Tibial artery (tissue), 4 donors: ENCODE data around the gene IL23R.

Experiments
- DNase-seq, 2 donors: peaks; one replicate each; pipeline ENCODE4 v3.0.0-alpha.2; 2019
- H3K27ac ChIP-seq, 2 donors: fragments of 200-600 bp; sonication (generic) in 1 of 2; 1 replicate in 1 of 2; 2 replicates in 1 of 2; pipeline ENCODE4 v1.5.1; 2018 to 2019; ENCODE audit warnings: mild to moderate bottlenecking in 1 of 2
- H3K27me3 ChIP-seq, 2 donors: fragments of 200-600 bp; sonication (generic) in 1 of 2; one replicate each; pipeline versions ENCODE4 v1.5.1 to v1.6.0; 2016 to 2019
- H3K36me3 ChIP-seq, 3 donors: fragments of 200-600 bp; sonication (generic) in 2 of 3; one replicate each; pipeline ENCODE4 v1.5.1; 2016 to 2019; ENCODE audit warnings: mild to moderate bottlenecking in 2 of 3
- H3K4me1 ChIP-seq, 4 donors: fragments of 200-600 bp; sonication (generic) in 2 of 4; 1 replicate in 3 of 4; 2 replicates in 1 of 4; pipeline ENCODE4 v1.5.1; 2016 to 2019
- H3K4me3 ChIP-seq, 2 donors: fragments of 200-600 bp; sonication (generic) in 1 of 2; 1 replicate in 1 of 2; 2 replicates in 1 of 2; pipeline ENCODE4 v1.5.1; 2018 to 2019; ENCODE audit warnings: mild to moderate bottlenecking in 2 of 2
- H3K9me3 ChIP-seq, 3 donors: fragments of 200-600 bp; sonication (generic) in 1 of 3; one replicate each; pipeline ENCODE4 v1.5.1; 2016 to 2019
- CTCF ChIP-seq, 2 experiments: fragments of 200-600 bp in 1 of 2; fragments of 450-650 bp in 1 of 2; IDR thresholded peaks; one replicate each; pipeline ENCODE4 v1.5.1; 2017 to 2019; ENCODE audit warnings: antibody characterized with exemption in 2 of 2, mild to moderate bottlenecking in 1 of 2, moderate library complexity in 1 of 2
- intact Hi-C: fragments of 100-400 bp; cut with DNase I; formaldehyde crosslinking; loops from one replicate; pipeline ENCODE4 v1.15.0; 2023; ENCODE audit warnings: low total_unique reads

Gene IL23R

GRCh38 chr1:67149179-67149770 is 17.0 kb upstream of the IL23R start:
- no peaks in the 10 kb centered on the region for H3K9me3 ChIP-seq

GRCh38 chr1:67150931-67151330 is 15.3 kb upstream of the IL23R start:
- no peaks in the 10 kb centered on the region for H3K36me3 ChIP-seq
- no peaks in the 10 kb centered on the region for H3K27me3 ChIP-seq
- no peaks in the 10 kb centered on the region for H3K9me3 ChIP-seq
- intact Hi-C loops = no loop called here
- no peak for DNase-seq
- peaks cover 0 to 9% (median 4%) of the 10 kb centered on the region in 4 donors for H3K4me1 ChIP-seq
- TF ChIP-seq CTCF (IDR thresholded peaks at IDR 0.05) = no peak
- H3K4me3 ChIP-seq = no peak overlapping the region
- H3K27ac ChIP-seq = no peak overlapping the region

More at GRCh38 chr1:67149179-67149770, 17.0 kb upstream of the IL23R start:
- Histone ChIP-seq H3K27ac (no peak overlapping the region), H3K4me1 (peaks cover 0 to 9% (median 4%) of the 10 kb centered on the region in 4 donors), H3K4me3 (no peak overlapping the region), H3K27me3 (no peaks in the 10 kb centered on the region), H3K36me3 (no peaks in the 10 kb centered on the region)
- peak; percentile 62 to 77 for DNase-seq
- TF ChIP-seq CTCF (IDR thresholded peaks at IDR 0.05) = peak; percentile 89 to 91
- intact Hi-C loops = loop anchor here (2.0 to 10.0 kb wide), 2 partner anchors 154 to 384 kb away; no protein-coding TSS in a partner anchor

GRCh38 chr1:67158401-67158800 is 7.9 kb upstream of the IL23R start:
- Histone ChIP-seq H3K9me3 (no peaks in the 10 kb centered on the region), H3K4me1 (no peaks in the 10 kb centered on the region), H3K27me3 (peaks cover 0 to 7% of the 10 kb centered on the region in 2 donors), H3K36me3 (no peaks in the 10 kb centered on the region), H3K4me3 (no peak overlapping the region), H3K27ac (no peak overlapping the region)
- TF ChIP-seq CTCF (IDR thresholded peaks at IDR 0.05) = no peak
- no peak for DNase-seq
- intact Hi-C loops = no loop called here

DNA sequence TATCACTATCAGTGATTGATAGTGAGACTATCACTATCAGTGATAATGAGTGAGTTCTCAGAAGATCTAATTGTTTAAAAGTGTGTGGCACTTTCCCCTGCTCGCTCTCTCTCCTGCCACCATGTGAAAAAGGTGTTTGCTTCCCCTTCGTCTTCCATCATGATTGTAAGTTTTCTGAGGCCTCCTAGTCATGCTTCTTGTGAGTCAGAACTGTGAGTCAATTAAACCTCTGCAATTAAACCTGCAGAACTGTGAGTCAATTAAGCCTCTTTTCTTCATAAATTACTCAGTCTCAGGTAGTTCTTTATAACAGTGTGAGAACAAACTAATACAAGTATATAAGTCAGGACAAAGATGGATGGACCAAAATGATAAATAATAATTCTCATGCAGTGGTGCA is 7.0 kb upstream of the IL23R start:
- H3K27me3 ChIP-seq = peaks cover 0 to 7% of the 10 kb centered on the region in 2 donors
- H3K4me1 ChIP-seq = no peaks in the 10 kb centered on the region
- H3K9me3 ChIP-seq = no peaks in the 10 kb centered on the region
- DNase-seq = no peak
- no peak for TF ChIP-seq CTCF (IDR thresholded peaks at IDR 0.05)
- H3K27ac ChIP-seq = no peak overlapping the region
- no peaks in the 10 kb centered on the region for H3K36me3 ChIP-seq
- intact Hi-C loops = no loop called here
- H3K4me3 ChIP-seq = no peak overlapping the region

DNA sequence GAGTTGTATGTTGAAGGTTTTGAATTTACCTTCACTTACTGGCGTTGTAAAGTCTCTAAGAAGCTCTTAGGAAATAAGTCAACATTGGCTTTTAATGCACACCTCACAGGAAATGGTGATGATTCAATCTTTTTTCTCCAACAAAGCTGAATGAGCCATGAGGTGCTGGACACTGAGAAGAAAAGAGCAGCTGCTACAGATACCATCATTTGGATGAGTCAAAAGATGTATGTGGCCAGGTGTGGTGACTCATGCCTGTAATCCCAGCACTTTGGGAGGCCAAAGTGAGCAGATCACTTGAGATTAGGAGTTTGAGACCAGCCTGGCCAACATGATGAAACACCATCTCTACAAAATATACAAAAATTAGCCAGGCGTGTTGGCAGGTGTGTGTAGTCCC is 3.3 kb upstream of the IL23R start:
- H3K36me3 ChIP-seq = no peaks in the 10 kb centered on the region
- intact Hi-C loops = no loop called here
- H3K4me3 ChIP-seq = no peak overlapping the region
- no peaks in the 10 kb centered on the region for H3K27me3 ChIP-seq
- no peaks in the 10 kb centered on the region for H3K4me1 ChIP-seq
- DNase-seq = no peak
- no peaks in the 10 kb centered on the region for H3K9me3 ChIP-seq
- no peak for TF ChIP-seq CTCF (IDR thresholded peaks at IDR 0.05)
- no peak overlapping the region for H3K27ac ChIP-seq
